Activated CD8-positive, alpha-beta memory T cell treated with anti-CD3 and anti-CD28 coated beads, Interleukin-2, amount 50 U/mL, for 24 hours (primary cell): ENCODE measurements around the gene CCDC154.
"Not testable (repeated sequence)": the region's sequence is repeated elsewhere in the genome, so short reads cannot be mapped to it uniquely, and the experiment has no call there.

Source experiments
- DNase-seq: peaks from one replicate; pipeline ENCODE4 v3.0.0-alpha.2; 2020; ENCODE audit errors: extremely low read depth

Gene CCDC154

GRCh38 chr16:1474082-1474795 lies 29.9 kb upstream of the CCDC154 start:
- no peak for DNase-seq

DNA sequence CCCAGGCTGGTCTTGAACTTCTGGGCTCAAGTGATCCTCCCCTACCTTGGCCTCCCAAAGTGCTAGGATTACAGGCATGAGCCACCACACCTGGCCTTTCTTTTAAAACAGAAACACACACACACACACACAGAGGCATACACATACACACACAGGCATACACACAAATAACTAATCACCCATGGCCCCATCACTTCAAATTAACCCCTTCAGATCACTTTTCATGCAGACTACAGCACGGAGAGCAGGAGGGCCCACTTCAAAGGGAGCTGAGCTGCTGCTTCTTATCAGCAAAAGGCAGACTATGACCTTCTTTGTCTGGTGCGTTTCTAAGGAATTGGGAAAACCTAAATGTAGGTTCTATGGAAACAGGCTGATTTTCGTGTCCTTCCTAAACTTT lies 28.6 kb upstream of the CCDC154 start:
- no peak for DNase-seq

DNA sequence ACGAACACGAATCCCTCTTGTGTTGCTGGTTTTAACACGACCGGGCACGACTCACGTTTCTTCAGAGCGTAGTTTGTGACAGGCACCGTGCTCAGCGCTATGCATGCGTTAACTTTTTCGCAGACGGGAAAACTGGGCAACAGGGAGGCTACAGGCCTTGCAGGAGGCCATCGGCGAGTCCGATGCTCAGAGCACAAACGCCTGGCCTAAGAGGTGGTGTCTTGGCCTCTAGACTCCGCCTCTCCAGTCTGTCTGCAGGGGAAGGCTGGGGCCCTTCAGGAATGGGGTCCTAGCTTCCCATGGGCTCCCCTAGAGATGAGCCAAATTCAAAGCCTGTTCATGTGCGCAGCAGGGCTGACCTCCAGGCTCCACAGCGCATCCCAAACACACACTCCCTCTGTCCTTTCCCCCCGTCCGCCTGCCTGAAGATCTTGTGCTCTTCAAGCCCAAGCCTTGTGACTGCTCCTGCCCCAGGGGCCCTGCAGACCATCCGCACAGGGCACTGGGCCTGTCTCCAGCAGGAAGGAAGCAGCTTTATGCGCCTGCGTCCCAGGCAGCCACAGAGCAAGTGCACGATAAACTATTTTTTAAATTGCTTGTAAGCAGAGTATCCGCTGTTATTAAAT lies 27.3 kb upstream of the CCDC154 start:
- DNase-seq: no peak

DNA sequence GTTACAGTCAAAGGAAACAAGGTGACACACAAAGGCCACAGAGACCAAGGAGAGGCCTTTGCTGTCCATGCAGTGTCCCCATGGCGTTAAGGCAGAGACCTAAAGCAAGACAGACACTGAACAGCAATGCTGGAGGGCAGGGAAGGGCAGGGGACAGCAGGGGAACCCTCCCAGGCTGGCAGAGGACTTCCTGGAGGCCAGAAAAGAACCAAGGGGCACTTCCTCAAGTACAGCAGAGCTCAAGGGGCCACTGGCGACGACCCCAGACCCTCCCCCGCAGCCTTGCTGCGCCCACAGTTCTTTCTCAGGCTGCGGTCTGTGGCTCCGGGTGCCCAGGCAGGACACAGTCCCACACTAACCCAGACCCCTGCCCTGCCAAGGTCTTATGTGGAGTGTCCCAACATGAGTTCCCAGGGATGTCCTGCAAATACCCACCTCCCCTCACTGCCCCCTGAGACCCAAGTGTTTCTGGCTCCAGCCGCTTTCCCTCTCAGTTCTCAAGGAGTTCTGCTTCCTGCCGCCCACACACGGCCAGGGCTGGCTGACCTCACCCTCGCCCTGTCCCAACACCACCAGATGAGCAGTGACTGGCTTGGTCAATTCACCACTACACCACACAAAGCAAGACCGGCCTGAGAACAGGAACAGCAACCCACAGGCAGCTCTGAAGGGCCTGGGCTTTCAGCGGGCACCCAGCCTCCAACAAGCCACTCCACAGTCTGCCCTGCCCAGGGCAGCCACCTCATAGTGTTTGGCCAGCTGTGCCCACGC lies 26.3 kb upstream of the CCDC154 start:
- DNase-seq: no peak

DNA sequence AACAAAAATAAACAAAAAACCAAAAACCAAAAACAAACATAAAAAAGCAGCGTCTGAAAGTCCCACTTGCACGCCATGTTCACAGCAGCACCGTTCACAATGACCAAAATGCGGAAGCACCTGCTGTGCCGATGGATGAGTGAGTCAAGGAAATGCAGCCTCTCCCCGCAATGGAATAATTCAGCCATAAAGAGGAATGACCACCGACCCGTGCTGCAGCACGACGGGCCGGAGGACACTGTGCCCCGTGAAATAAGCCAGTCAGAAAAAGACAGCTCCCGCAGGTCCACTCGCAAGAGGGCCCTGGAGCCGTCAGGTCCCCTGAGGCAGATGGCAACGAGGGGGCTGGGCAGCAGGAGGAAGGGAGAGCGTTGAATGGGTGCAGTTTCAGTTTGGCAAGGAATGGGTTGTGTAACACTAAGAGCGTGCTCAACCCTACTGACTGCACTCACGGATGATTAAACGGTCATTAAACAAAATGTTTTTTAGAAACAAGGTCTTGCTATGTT lies 25.4 kb upstream of the CCDC154 start:
- no peak for DNase-seq

DNA sequence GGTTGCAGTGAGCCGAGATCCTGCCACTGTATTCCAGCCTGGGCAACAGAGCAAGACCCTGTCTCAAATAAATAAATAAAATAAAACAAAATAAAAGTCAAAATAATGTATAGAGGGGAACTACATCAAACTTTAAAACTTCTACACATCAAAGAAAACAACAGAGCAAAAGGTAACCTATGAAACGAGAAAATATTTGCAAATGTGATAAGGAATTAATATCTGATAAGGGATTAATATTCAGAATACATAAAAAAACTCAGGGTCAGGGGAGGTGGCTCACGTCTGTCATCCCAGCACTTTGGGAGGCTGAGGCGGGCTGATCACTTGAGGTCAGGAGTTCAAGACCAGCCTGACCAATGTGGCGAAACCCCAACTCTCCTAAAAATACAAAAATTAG lies 24.8 kb upstream of the CCDC154 start:
- DNase-seq: not testable (repeated sequence)

- no peak for DNase-seq
These were observed 24.1 kb upstream of the CCDC154 start for GRCh38 chr16:1468426-1468810.

DNA sequence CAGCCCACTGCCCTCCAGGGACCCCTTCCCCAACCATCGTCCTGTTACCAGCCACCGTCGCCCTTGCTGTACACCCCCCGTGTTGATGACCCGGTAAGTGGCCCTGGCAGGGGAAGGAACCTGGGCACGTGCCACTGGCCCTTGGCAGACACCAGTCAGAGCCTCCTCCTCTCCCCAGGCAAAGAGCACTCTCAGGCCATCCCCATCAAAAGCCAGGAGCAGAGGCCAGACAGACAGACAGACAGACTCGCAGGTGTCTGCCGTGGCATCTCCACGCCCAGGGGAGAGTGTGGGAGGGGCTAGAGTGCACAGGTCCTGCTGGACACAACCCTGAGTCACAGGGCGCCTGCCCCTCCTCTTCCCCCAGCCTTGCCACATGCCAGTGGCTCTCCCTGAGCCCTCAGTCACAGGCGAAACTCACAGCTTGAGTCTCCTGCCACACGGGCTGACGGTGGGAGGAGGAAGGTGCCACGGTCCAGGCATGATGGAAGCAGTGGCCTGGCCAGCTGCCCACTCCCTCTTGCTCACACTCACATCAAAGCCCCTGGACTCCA lies 22.7 kb upstream of the CCDC154 start:
- DNase-seq: no peak

GRCh38 chr16:1466054-1466453 lies 21.7 kb upstream of the CCDC154 start:
- no peak for DNase-seq

DNA sequence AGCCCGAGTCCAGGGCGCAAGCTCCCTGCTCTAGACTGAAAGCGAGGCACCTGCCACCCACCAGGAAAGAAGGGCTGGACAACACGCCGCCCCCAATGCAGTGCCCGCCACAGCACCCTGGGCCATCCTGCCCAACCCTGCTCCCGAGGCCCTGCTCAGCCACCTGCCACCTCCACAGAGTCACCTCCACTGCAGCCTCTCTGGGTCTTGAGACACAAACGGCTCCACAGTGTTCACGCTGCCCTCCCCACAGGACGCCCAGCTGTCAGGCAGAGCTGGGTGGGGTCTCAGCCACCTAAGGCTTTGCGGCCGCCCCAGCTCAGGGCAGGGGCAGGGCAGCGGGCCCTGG lies 21.2 kb upstream of the CCDC154 start:
- DNase-seq: no peak

DNA sequence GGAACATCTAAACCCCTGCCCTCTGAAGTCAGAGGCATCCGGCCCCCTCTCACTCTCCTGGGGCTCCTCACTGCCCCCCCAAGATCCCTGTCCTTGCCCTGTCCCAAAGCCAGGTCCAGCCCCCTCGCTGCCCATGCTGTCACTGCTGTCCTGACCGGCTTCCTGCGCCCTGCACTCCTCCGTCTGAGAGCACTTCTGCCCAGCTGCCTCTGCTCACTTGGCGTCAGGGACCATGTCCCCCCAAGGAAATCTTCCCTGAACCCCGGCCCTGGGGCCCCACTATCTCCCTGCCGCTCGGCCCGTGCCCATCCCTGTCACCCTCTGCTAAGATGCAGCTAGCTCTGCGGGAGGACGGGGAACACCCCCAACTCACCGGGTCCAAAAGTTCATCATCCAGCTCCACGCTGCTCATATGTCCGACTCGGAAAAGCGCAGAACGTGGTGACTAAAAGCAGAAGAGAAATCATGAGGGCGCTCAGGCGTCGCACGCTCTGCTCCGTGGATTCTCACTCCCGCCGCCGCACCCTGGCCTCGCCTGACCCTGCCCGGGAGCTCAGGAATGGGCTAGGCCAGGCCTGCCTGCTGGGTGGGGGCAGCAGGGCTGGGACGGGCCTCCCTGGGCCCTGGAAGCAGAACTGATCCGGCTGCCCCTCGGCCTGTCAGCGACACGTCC lies 20.7 kb upstream of the CCDC154 start:
- DNase-seq: no peak

GRCh38 chr16:1464196-1464893 lies 20.0 kb upstream of the CCDC154 start:
- DNase-seq: no peak

DNA sequence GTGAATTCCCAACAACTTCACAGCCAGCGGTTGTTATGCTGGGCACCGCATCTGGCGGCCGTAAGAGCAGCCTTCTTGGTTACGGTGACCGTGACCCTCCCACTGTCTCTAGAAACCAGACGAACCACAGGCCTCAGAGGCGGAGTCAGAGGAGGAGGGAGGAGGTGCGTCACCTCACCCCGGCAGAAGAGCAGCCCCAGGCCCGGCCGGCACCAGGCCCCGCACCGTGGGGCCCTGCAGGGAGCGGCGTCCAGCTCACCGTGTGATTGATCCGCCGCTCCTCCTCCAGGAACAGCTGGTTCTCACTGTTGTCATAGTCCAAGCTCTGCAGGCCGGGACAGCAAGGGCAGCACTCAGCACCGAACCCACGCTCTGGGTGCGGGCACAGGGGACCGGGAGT lies 16.8 kb upstream of the CCDC154 start:
- DNase-seq: no peak

DNA sequence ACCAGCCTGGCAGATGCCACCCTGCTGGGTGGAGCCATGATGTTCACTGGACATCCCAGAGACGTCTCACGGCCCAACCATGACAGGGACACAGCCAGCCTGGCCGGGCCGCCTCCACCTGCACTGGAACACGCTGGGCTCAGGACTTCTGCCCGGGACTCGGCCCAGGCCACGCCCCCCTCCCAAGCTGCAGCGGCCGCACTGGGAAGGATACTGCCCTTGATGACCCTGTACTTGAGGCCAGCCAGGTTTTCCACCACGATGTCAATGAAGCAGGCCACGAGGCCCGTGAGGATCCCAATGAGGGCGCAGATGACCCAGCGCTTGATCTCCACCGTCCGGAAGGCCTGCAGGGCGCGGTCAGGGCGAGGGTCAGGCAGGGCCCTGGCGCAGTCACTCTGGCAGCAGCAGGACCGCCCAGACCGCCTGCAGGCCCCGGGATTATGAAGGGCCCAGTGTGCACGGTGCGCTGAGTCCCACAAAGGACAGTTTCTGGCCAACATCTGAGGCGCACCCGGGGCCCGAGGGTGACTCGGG lies 16.3 kb upstream of the CCDC154 start:
- DNase-seq: no peak

DNA sequence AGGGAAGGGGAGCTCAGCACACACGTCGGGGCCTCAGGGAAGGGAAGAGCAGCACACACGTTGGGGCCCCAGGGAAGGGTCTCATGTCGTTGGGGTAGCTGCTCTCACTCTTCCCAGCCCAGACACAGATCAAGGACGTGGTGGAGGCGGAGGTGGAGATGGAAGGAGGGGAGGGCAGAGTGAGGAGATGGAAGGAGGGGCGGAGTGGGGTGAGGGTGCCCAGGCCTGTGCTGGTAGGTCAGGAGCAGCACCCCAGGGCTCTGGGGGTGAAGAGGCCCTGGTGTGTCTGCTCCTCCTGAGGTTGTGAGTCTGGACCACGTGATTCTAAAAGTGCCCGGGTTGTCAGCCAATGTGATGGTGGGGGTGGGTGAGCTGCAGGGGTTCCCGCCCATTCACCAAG lies 15.6 kb upstream of the CCDC154 start:
- DNase-seq: no peak

DNA sequence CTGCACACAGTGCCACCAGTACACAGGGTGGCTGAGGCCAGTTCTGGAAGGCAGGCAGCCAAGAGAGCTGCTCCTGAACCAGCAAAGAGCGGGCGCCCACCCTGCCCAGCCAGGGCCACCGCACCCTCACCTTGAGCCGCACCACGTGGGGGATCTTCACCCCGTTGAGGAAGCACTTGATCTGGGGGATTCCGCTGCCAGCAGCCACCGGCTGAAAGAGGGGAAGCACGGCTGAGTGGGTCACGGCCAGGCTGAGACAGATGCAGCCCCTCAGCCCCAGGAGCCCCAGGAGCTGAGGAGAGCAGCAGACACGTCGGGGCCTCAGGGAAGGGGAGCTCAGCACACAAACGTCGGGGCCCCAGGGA lies 14.6 kb upstream of the CCDC154 start:
- DNase-seq: no peak

DNA sequence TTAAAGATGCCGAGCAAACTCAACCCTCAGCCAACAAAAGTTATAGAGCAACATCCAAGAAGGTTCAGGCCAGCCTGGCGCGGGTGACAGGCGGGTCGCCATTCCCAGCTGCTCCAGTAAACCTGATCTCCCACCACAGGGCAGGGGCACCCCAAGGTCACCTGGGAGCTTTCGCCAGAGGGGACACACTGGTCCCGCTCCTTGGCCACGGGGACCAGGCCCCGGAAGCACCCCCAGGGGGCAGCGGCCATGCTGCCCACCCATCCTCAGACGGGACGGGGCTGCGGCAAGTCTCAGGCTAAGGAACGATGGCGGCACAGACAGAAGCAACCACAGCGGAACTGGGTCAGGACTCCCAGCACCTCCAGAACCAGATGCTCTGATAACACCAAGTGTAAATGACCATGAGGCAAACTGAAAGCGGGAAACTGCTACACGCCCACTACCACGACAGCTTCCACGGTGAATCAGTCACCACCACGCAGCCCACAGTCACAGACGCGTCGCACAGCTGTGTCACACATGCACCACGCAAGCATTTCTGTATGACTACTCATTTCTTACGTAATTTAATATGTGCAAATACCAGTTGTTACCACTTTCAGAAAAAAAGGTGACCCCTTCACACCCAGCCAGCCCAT lies 14.1 kb upstream of the CCDC154 start:
- DNase-seq: no peak

- DNase-seq: no peak
These were observed 13.3 kb upstream of the CCDC154 start for GRCh38 chr16:1457489-1458245.

DNA sequence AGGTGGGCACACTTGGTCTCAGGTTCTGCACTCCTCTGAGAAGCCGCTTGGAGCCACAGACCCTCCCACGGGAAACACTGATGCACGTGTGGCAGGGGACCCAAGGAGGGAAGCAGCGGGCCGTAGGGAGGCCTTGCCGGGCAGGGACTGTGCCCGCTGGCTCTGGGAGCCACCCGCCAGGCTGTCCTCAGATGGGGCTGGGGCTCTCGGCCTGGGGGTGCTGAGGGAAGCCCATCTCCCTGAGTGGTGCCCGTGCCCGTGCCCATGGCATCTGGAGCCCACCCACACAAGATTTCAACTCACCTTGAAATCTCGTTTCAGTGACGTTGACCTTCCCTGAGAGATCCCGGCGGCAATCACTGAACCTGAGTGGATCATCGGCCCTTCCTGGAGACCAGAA lies 12.6 kb upstream of the CCDC154 start:
- DNase-seq: no peak
